Amniotic stem cell (primary cell): ENCODE results near the gene RAB29.
"Not testable (repeated sequence)": the region's sequence is repeated elsewhere in the genome, so short reads cannot be mapped to it uniquely, and the experiment has no call there.

Source experiments
- DNase-seq: peaks from one replicate; lab custom pipeline; 2025; lab: John Stamatoyannopoulos, UW

The RAB29 gene, protein sequence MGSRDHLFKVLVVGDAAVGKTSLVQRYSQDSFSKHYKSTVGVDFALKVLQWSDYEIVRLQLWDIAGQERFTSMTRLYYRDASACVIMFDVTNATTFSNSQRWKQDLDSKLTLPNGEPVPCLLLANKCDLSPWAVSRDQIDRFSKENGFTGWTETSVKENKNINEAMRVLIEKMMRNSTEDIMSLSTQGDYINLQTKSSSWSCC

DNA sequence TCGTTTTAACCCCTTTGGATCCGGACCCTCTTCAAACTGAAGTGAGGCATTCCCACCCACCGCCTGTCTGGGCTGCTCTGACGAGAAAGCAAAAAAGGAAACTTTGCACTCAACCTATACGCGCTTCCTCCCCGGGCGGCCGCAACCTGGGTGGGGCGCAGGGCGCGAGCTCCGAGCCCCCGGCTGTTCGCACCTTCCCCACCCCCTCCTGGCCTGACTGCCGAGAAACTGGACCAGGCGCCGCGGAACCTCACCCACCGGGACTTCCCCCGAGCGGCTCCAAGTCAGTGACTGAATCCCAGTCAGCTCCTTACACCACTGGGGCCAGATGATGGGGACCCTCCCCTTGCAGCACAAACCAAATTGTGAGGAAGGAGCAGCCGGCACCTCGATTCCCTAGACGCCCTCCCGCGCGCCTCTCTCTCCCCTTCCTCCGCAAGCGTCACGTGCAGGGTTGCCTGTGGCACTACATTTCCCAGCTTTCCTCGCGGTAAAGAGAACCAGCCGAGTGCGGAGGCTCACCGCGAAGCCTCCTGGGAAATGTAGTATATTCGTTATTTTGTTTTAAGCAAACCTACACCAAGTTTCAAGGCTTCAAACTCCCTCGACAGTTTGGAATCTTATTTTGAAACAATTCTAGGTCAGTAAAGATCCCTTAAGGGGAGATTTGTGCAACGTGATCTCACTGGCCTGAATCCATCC, at the start of gene RAB29:
Gene RAB29 (minus strand): TSS at position 468 of the 702 bp plus-strand sequence. CDS start 526 bp downstream, outside the sequence.
- DNase-seq = peak; percentile 58

DNA sequence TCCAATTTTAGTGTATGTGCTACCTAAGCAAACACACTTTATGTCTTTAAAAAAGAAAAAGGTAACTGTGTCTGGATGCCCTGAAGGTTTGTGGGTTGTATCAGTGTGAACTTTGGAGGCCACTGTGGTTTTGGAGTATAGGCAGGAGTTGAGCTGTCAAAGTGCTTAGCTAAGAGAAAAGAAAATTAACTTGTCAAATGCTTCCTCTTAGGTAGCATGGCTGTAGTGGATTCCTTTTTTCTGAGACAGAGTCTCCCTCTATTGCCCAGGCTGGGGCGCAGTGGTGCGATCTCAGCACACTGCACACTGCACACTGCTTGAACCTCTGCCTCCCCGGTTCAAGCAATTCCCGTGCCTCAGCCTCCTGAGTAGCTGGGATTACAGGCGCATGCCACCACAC, 48.9 kb upstream of the RAB29 start:
- no peak for DNase-seq

GRCh38 chr1:205823260-205823659, 48.0 kb upstream of the RAB29 start:
- not testable (repeated sequence) for DNase-seq

DNA sequence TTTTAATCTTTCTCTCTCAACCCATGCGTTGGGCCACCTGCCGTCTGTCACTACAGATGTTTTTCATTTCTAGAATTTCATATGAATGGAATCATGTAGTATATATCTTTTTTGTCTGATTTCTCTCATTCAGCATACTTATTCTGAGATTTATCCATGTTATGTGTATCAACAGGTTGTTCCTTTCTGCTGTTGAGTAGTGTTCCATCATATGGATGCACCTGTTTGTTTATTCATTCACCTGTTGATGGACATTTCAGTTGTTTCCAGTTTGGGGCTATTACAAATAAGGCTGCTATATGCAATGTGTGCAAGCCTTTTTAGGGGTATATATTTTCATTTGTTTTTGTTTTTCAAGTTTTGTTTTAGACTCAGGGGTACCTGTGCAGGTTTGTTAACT, 47.1 kb upstream of the RAB29 start:
- no peak for DNase-seq

DNA sequence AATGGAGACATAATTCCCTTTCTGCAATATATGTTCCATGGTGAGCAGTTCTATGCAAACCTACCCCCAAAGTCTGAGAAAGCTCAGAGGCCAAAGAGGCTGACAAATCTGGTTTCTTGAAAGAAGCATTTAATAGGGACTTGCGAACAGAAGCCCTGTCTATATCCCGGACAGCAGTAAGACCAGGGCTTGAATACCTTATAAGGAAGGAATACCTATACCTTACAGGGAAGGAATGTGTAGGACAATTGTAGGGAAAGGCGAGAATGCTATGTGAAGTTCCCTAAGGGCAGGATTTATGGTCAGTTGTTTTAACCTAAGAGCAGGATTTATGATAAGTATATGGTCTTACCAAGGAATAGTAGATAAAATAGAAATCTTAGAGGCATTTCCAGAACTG, 42.7 kb upstream of the RAB29 start:
- no peak for DNase-seq

GRCh38 chr1:205817364-205817763, 42.1 kb upstream of the RAB29 start:
- DNase-seq = no peak

- DNase-seq = no peak
Observed at GRCh38 chr1:205813755-205814058, 38.4 kb upstream of the RAB29 start.

DNA sequence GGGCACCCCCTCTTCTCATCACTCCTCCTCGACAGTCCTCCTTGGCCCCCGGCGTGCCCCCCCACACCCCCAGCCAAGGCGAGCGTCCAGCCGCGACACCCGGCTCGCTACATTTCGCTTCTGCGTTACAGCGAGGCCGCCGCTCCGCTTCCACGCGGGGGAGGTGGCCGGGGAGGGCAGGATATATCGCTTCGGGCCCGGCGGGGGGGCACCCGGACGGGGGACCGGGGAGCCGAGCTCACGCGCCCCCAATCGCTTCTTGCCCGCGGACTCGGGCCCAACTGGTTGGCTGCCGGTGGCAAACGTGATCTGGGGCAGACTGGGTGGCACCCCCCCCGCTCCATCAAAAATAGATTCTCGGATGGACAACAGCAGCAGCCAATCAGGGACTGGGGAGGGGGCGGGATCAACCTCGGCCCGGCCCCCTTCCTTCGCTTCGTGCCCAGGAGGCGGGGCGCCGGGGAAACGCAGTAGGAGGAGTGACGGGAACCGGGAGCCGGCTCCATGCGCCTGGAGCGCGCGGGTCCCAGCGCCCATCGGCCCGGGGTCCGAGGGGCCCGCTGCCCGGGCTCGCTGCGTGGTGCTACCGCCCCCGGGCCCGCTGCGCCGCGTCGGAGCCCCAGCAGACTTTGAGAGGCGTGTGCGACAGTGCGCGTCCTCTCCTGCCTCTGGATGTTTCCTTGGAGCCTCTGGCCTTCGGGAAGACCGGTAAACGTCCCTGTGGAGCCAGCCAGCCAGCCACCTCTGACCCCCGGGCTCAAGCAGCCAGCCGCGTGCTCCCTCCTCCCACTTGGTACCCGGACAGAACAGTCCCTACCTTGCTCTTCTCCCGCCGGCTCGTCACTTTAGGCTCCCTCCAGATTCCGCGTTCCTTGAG, 37.8 kb upstream of the RAB29 start, which contains the start of gene SLC41A1:
Gene SLC41A1 (minus strand): TSS at position 321 of the 877 bp plus-strand sequence. CDS start 2,757 bp downstream, outside the sequence.
- DNase-seq = peak; percentile 74

- no peak for DNase-seq
Observed at GRCh38 chr1:205812271-205812877, 37.1 kb upstream of the RAB29 start.

DNA sequence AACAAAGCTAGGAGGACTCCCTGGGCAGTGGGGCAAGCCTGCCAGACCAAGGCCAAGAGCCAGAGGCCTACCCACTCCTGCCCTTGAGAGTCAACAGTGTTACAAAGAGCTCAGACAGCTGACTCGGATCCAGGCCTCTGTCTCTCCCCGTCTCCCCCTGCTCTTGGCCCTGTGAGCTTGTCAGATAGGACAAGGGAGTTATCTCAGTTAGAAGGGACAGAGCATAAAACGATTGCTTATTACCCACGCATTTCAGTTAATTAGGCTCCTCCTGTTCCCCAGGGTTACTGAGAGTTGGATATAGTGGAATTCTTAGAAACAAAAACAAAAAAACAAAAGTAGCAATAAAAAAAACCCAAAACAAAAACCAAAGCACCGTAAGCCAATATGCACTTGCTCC, 36.4 kb upstream of the RAB29 start:
- DNase-seq = no peak

DNA sequence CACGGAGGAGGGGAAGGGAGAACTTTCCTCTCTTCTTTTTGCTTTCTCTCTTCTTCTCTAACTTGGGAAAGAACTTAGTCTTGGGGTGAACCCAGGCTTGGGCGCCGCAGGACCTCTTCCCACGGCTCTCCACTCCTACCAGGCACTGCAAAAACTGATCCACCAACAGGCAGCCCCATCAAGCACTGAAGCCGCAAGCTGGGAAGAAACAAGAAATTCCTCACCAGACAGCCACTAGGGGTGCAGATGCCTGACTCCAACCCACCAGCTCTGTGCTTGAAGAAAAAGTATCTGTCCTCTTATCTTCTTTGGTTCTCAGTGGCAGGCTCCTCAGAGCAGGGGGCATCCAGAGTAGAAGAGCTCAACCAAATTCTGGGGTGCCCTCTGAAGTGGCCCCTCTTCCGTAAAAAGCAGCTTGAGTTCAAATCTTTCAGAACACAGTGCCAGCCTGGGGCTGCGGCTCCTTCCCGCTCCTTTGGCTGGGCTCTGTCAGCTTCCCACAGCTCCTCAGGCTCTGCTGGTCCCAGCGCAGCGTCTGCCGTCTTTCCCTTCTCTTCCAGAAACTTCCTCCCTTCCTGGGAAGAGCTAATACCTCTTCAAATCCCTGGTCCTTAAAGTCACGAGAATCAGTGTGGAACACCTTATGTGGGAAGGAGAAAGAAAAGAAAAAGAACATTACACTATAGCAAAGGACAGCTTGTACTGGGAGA, 35.3 kb upstream of the RAB29 start:
- DNase-seq = no peak

- no peak for DNase-seq
Observed at GRCh38 chr1:205809942-205810345, 34.7 kb upstream of the RAB29 start.

DNA sequence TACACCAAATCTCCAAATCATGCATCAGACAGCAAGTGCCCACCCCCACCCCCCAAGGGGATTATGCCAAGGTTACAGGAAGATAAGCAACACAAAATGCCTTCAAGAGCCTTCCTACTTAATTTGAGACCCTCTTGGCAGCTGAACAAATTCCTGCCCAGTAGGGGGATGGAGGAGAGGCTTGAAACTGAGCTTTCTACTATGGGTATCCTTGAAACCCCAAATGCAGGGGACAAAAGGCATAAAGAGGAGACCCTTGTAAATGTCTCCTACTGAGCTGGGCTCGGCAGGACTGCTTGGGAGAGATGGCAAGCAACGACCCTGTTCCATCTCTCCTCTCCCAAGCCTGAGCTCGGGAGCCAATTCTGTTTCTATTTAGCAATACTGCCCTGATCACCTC, 34.2 kb upstream of the RAB29 start:
- DNase-seq = no peak

GRCh38 chr1:205805082-205805711, 29.9 kb upstream of the RAB29 start:
- no peak for DNase-seq

DNA sequence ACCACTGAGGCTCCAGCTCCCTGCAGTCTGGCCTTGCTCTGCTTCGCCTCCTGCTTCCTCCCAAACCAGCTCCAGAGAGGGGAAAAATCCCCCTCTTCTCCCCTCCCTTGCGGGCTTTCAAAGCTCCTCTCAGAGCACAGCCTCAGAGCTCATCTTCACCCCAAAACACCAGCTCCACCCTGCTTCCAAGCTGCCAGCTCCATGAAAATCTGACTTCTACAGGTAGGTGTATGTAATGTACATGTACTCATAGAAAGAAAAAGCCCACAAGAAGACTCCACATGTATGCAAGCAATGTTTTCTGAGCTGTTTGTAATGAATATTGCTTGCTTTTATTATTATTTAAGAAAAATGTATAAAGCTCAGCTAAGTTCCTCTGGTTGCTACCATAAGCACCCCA, 29.3 kb upstream of the RAB29 start:
- no peak for DNase-seq

GRCh38 chr1:205803986-205804385, 28.7 kb upstream of the RAB29 start:
- no peak for DNase-seq

- no peak for DNase-seq
Observed at GRCh38 chr1:205802060-205802459, 26.8 kb upstream of the RAB29 start.

DNA sequence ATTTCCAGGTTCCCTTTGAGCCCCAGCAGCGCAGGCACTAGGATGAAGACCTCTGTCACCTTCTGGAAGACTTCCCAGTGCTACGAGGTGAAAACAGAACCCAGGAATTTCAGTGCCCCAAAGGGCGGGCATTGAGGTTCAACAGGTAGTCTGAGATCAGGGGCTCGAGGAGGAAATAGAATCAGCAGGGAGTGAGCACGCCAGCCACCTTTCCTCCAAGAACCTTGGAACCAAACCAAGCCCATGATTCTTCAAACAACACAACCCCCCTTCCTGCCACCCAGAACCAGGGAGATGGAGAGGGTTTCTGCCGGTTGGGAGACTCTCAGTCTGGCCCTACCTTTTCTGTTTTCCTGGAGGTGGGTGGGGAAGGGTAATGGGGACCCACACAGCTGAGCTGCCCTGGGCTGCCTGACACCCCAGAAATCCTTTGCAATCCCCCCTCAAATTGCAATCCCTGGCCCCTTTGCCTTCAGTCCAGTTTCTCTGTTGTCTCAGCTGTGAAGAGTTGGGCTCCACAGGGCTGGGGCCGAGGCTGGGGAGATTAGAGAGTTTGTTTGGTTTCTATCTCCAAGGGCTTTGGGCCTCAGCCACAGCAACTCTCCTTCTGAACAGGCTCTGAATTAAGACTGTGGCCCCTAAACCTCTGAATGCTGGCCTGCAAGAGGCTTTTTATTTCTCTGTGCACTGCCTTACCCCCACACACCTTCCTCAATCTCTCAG, 25.9 kb upstream of the RAB29 start:
- no peak for DNase-seq

DNA sequence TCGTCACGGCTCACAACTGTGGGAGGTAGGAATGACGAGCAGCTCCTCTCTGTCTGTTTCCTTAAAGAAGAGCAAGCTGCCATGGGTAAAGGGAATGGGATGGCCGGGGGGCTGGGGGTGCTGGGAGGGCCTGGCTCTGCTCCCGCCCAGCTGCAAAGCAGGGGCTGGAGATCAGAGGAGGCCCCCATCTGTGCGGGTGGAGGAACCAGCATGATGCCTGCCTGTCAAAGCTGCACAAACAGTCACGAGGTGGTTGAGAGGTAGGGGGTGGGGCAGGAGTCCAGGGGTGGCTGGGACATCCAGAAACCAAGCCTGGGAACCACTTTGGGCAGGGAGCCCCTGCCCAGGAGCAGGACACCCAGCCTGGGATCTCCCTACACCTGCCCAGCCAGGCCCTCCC, 25.1 kb upstream of the RAB29 start:
- no peak for DNase-seq

- DNase-seq = no peak
Observed at GRCh38 chr1:205798577-205798976, 23.3 kb upstream of the RAB29 start.

- DNase-seq = no peak
Observed at GRCh38 chr1:205797168-205797567, 21.9 kb upstream of the RAB29 start.
